DMS 273 treated with DMSO at 0.1 percent for 48 hours (cell line): ENCODE measurements around the gene NIPBL.
A peak's percentile ranks its signal among the peaks of the same experiment; 100 is the strongest.
"Not testable (repeated sequence)": the region's sequence is repeated elsewhere in the genome, so short reads cannot be mapped to it uniquely, and the experiment has no call there.

Source experiments
- DNase-seq: peaks from one replicate; lab custom pipeline; 2025; lab: John Stamatoyannopoulos, UW

NIPBL gene

GRCh38 chr5:37029436-37029835, 152.9 kb downstream of the NIPBL start:
- no peak for DNase-seq

DNA sequence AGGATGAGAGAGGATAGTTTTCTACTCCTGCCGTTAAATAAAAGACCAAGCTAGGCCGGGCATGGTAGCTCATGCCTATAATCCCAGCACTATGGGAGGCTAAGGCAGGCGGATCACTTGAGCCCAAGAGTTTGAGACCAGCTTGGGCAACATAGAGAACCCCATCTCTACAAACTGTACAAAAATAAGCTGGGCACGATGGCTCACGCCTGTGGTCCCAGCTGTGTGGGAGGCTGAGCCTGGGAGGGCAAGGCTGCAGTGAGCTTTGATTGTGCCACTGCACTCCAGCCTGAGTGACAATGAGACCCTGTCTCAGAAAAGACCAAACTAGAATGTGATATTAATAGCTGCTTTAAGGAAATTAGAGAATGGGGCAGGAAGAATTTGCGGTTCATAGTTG, 158.4 kb downstream of the NIPBL start:
- DNase-seq = no peak

DNA sequence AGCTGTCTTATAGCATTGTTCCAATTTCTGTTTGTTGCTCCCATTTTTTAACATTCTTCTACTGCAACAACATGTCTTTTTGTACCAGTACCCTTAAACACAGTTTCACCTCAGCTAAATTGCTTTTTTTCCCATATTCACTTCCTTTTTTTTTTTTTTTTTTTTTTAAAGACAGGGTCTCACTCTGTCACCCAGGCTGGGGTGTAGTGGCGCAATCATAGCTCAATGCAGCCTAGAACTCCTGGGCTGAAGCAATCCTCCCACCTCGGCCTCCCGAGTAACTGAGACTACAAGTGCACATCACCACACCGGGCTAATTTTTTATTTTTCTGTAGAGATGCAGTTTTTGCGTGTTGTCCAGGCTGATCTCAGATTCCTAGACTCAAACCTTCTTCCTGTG, 161.3 kb downstream of the NIPBL start:
- no peak for DNase-seq

- DNase-seq = no peak
Observed at GRCh38 chr5:37039824-37040223, 163.3 kb downstream of the NIPBL start.

GRCh38 chr5:37043693-37044092, 167.1 kb downstream of the NIPBL start:
- DNase-seq = no peak

DNA sequence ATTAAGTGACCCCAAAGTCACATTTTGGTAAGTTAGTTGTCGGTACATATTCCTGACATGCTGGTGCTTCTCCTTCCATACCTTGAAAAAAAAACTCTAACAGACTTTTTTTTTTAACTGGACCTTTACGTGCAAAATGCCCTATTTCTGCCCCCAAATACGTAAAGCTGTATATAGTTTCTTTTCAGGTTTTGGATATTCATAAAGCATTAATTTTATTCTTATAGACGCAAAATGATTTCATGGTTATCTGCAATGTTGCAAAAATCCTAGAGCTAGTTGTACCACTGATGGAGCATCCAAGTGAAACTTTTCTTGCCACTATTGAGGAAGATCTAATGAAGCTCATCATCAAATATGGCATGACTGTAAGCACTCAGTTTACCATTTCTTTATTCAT, 167.6 kb downstream of the NIPBL start:
- DNase-seq = no peak

DNA sequence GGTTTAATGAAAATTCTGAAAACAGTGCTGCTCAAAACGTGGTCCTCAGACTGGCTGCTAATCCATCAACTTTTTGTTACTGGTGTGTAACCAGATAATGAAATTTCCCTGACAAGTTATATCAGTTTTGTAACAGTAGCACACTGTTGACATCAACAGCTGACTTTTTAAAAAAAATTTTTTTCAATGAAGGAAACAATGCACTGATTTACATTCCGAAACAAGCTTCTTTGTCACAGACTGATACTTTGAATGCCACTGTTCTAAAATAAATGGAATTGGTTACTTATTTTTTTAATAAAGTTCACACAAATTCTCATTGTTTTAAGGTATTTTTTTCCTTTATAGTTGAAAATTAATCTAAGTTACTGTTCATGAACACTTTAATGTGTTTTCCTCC, 169.1 kb downstream of the NIPBL start:
- no peak for DNase-seq

DNA sequence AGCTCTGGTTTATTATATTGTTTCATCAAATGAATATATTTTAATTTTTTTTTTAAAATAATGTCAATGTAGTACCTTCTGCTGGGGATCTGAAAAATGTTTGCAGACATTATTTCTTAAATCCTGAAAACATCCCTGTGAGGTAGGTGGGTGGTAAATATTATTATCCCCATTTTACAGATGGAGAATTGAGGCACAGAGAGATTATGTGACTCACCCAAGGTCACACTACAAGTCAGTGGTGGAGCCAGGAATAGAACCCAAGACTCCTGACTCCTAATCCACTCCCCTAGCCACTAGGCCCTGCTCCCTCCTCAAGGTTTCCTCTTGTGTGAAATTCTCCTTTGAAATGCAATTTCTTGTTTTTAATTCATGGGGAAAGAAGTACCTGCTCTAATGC, 171.4 kb downstream of the NIPBL start:
- no peak for DNase-seq

- DNase-seq = no peak
Observed at GRCh38 chr5:37054391-37054790, 177.8 kb downstream of the NIPBL start.

- no peak for DNase-seq
Observed at GRCh38 chr5:37055383-37055990, 178.9 kb downstream of the NIPBL start.

GRCh38 chr5:37056762-37057161, 180.2 kb downstream of the NIPBL start:
- no peak for DNase-seq

DNA sequence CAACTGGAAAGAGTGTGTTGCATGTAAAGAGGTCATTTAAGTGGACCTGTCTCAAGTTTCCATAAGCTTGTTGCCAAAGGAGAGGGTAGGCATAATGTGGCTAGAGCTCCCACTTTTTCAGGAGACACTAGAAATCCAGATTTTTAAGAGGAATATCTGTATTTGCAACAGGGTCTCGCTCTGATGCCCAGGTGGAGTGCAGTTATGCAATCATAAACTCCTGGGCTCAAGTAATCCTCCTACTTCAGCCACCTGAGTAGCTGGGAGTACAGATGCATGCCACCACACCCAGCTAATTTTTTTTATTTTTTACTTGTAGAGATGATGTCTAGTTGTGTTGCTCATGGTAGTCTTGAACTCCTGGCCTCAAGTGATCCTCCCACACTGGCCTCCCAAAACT, 183.5 kb downstream of the NIPBL start:
- DNase-seq = no peak

DNA sequence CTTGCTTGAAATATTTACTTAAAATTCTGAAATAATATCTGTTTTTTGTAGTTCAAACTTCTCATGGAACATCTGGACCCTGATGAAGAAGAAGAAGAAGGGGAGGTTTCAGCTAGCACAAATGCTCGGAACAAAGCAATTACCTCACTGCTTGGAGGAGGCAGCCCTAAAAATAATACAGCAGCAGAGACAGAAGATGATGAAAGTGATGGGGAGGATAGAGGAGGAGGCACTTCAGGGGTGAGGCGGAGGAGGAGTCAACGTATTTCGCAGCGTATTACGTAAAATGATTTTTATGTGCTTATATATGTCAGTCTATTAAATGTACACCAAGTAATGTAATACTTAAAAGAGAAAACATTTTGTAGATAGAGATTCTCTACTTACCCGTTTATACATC, 187.2 kb downstream of the NIPBL start:
- DNase-seq = no peak

GRCh38 chr5:37064442-37064841, 187.9 kb downstream of the NIPBL start:
- DNase-seq = no peak

GRCh38 chr5:37071487-37071886, 194.9 kb downstream of the NIPBL start:
- peak; percentile 6 for DNase-seq

DNA sequence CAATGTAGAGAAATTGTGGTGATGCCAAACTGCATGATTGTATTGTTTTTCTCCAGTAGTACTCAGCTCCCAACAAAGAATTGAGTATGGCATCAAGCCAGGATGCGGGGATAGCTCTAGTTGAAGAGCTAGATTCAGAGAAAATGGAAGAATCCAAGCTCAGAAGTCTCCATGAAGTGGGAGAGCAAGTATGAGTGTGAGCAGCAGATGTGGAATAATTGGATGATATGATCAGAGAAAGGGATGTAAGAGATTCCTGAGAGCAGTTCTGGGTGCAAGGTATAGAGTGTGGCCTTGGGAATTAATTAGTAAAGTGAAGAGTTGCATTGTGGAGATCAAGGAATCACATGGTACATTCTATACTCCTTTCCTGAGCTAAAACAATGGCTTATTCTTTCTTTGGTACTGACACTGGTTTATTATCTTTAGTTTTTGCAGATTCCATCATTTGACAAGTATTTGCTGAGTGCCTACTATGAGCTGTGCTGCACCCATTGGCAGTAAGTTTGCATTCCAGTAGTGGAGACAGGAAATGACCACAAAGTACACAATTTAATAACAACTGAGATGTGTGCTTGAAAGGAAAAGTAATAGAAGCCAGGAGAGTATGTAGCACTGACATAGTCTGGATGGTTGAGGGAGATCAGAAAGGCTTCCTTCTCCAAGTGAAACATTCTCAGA, 195.5 kb downstream of the NIPBL start:
- DNase-seq = no peak

- DNase-seq = no peak
Observed at GRCh38 chr5:37075399-37075950, 198.9 kb downstream of the NIPBL start.

- DNase-seq = no peak
Observed at GRCh38 chr5:37077146-37077545, 200.6 kb downstream of the NIPBL start.

- no peak for DNase-seq
Observed at GRCh38 chr5:37080697-37081096, 204.1 kb downstream of the NIPBL start.

DNA sequence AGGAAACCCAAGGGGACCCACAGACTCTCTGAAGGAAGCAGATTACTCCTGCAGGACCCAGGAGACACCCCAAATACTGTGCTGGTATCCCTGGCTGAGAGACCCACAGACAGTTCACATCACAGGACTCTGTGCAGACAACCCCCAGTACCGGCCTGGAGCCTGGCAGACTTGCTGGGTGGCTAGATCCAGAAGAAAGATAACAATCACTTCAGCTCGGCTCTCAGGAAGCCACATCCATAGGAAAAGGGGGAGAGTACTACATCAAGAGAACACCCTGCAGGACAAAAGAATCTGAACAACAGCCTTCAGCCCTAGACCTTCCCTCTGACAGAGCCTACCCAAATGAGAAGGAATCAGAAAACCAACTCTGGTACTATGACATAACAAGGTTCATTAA, 206.4 kb downstream of the NIPBL start:
- not testable (repeated sequence) for DNase-seq

DNA sequence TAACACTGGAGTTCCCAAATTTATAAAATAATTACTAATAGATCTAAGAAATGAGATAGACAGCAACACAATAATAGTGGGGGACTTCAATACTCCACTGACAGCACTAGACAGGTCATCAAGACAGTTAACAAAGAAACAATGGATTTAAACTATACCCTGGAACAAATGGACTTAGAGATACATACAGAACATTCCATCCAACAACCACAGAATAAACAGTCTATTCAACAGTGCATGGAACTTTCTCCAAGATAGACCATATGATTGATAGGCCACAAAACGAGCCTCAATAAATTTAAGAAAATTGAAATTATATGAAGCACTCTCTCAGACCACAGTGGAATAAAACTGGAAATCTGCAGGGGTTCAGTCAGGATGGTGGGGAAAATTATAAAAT, 209.5 kb downstream of the NIPBL start:
- DNase-seq = not testable (repeated sequence)

GRCh38 chr5:37086466-37087173, 210.1 kb downstream of the NIPBL start:
- no peak for DNase-seq

DNA sequence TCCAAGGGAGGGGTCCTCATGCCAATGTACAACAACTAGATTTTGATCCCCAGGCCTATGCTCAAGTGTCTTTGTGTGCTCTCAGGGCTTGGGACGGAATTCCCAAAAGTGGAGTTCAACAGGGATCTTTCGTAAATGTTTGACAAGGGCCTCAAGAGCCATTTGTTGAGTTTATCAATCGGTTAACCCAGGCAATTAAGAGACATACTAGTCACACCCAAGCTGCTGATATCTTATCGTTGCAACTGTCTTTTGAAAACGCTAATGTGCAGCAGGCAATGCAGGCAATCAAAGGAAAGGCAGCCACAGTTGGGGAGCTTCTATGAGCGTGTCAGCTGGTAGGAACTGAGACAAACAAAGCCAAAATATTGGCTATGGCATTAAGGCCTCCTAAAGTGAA, 211.4 kb downstream of the NIPBL start:
- no peak for DNase-seq
